Hematopoietic multipotent progenitor cell treated with erythropoietin and hydrocortisone succinate and interleukin-3 and kit ligand, for 6 days (in vitro differentiated cells): ENCODE data around the gene RARB.

ENCODE experiments used
- DNase-seq: peaks from one replicate; pipeline ENCODE4 v3.0.0-alpha.2; 2015

Gene RARB

DNA sequence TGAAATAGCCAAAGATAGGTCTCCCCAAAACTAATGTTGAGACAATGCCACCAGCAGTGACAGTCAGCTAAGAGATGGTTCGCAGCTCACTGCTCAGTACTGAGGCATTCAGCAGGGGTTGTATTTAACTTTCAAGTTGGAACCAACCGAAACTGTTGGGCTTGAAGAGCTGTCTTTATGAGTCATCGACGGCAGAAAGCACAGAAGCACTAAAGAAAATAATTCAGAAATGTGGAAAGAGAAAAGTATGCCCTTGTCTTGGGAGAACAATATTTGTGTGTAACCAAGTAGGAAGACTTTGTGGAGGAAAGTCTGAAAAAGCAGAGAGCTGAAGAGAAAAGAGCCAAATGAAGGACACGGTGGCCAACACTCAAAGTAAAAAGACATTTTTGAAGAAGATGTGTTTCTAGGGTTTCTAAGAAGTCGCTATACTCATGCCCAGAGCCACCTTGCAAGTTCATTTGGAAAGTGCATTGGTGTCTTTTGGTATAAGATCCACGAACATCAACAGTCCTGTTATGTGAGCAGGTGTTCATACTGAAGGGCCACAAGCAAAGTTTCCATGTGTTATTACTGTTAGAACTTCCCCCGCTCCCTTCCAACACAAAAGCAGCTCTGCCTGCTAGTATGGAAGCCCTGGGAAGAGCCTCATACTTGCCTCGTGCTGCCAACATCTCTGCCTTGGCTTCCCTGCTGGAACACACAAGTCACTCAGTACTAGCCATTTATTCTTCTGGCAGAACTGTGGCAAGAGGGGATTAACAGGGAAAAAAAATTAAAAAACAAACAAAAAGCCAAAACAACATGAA, 4.1 kb upstream of the RARB start:
- DNase-seq: no peak

DNA sequence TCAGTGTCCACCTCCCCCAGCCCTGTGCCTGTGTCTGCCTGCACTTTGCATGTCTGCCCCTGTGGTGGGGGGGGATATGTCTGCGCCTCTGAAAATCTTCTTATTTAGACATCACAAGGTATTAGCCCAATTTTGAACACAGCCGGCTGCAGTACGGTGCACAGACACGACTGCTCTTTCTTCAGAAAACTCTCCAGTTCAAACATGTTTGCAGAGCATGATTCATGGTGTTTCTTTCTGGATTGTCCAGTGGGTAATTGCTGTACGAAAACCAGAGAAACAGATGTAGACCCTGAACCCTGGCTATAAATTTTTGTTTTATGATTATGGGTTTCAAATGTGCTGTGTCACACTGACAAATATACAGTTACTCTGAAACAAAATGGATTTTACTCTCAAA, 3.4 kb upstream of the RARB start:
- no peak for DNase-seq

- DNase-seq: no peak
Measured at GRCh38 chr3:25426408-25426807, 1.7 kb upstream of the RARB start.

- no peak for DNase-seq
Measured at GRCh38 chr3:25427155-25427554, 908 bp upstream of the RARB start.

DNA sequence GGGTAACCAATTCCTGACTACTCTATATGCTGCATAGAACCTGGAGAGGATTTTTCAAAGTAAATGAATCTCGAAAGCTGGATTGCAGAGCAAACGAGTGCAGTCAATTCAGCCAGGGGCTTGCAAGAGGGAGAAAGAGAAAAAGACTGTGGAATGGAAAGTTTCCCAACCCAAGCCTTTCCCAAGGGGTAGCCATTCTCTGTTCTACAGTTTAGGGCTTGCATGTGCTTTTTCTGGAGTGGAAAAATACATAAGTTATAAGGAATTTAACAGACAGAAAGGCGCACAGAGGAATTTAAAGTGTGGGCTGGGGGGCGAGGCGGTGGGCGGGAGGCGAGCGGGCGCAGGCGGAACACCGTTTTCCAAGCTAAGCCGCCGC, 511 bp upstream of the RARB start:
- no peak for DNase-seq

DNA sequence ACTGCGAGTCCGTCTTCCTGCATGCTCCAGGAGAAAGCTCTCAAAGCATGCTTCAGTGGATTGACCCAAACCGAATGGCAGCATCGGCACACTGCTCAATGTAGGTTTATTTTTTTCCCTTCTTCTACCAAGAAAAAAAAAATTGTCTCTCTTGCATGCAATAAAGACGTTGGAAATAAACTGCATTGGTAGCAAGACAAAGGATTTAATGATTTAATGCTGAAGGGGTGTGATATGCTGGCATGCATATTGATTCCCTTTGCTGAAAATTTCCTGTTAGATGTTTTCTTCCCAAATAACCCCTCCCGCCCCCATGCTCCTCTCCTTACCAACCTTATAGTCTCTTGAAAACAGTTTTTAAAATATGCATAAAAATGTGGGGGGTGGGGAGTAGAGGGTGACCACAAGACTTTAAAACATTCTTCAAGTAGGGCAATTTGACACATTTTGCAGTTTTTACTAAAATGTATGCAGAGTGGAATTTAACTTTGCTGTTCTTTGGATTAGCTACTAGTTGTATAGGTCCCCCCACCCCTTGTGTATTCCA, 799 bp downstream of the RARB start:
- DNase-seq: no peak

- DNase-seq: no peak
Measured at GRCh38 chr3:25429361-25430286, 1.6 kb downstream of the RARB start.

- no peak for DNase-seq
Measured at GRCh38 chr3:25430287-25430934, 2.3 kb downstream of the RARB start.

DNA sequence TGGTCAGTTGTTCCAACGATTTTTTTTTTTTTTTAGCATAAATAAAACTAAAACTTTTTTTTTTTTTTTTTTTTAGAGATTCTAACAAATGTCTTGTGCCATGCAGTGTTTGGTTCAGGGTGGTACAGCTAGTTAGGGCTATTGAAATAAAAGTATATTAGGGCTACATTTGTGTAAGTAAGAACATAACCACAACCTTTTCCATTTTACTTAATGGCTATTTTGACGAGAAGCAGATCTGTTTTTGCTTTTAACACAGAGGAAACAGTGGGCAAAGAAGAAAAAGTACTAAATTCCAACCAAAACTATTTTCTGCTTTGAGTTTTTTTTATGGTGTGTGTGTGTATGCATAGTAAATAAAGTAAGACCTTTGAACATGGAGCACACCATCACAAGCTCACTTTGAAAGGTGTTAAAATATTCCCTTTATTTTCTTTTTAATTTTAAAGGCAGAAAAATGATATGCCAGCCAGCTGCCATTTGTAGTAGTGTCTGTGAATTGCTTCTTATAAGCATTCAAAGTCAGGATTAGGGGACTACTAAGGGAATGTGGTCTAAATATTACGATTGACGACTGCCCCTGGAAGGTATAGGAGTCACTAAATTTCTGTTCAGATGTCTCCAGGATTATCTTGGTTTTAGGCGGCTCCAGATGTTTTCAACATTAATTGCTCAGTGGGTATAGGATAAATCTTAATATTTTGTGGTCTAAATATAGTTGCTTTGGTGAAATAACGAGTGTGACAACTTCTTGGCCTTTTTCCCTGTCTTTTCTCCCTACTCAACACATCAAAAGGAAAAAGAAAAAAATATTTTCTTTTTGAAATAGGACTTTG, 3.1 kb downstream of the RARB start:
- no peak for DNase-seq

DNA sequence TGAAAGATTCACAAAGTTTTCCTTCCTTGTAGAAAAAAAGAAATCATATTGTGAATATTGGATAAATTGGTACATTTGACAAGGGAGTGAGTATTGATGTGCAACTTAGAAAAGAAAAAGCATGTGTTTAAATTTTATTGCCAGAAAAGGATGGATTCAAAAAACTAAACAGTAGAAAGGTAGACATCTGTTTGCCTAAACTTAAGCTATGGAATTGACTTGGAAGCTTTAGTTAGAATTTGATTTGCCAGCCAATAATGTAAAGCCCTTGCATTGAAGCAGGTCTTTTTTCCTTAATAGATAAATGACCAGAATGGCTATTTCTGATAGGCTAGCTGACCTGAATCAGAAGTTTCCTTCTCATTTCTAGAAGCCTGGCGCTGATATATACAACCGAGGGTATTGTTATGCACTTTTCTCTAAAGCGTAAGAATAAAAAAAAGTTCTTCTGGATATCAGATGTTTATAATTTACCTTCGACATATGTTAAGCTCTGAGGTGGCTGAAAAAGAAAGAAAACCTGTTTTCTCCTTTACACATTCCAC, 4.2 kb downstream of the RARB start:
- DNase-seq: no peak

DNA sequence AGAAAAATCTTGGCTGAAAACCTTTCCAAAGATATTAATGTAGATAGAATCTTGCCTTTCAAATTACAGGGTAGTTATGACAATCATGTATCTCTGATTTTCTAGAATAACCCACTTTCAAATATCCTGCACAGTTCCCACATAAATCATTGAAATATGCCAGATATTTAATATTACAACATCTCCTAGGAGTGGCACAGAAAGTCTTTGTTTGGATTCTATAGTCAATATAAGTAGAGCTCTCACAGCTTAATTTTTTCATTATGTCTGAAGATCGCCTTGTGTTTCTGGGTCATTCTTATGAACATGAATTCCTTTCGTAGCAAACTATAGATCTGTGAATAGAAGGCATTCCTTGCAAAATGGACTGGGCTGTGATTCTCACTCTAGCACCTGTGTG, 5.0 kb downstream of the RARB start:
- DNase-seq: no peak

DNA sequence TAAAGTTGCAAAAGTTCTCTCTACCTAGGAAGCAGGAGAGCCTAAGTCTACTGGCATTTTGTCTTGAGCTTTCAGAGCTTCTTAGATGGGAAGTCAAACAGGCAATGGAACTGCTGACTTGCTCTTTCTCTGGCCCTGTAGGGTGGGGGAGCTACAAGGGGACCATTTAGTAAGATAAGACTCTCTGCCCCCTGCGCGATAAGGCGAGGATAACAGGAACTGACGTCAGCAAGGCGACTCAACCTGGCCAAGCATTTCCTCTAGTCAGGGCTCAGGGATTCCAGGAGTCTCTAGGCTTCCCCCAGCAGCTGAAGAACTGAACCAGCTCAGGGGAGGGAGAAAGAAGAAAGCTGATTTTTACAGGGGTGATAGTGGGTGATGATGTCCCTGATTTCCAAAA, 5.8 kb downstream of the RARB start:
- DNase-seq: peak; percentile 19

DNA sequence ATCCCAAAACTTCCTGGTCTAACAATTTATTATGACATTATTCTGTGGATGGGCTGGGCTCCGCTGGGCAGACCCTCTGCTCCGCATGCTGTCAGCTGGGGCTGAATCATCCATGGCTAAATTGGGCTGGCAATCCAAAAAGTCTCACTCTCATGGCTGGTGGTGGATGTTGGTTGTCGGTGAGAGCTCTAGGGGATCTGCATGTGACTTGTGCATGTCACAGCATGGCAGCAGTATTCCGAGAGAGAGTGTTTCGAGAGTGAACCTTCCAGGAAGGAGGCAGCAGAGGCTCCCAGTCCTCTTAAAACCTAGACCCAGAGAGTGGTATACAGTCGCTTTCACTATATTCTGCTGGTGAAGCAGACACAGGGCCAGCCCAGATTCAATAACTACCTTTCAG, 9.9 kb downstream of the RARB start:
- no peak for DNase-seq

GRCh38 chr3:25438791-25439555, 10.9 kb downstream of the RARB start:
- no peak for DNase-seq

- DNase-seq: peak; percentile 55
Measured at GRCh38 chr3:25441234-25441856, 13.3 kb downstream of the RARB start.

DNA sequence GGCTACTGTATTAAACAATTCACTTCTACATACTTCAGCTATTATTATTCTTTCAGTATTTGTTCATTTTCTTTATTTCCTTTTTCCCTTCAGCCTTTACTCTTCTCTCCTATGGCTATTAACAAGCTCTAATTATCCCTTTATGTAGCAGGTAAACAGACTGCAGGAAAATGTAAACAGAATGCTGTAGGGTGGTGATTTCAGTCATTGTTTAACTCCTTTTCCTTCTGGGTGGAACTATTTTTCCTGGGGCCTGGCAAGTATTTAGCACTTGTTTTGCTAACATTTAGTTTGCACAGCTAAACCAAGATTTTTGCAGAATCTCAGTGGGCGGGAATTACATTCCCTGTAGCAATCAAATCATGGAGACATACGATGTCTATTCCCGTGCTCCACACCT, 14.4 kb downstream of the RARB start:
- no peak for DNase-seq

DNA sequence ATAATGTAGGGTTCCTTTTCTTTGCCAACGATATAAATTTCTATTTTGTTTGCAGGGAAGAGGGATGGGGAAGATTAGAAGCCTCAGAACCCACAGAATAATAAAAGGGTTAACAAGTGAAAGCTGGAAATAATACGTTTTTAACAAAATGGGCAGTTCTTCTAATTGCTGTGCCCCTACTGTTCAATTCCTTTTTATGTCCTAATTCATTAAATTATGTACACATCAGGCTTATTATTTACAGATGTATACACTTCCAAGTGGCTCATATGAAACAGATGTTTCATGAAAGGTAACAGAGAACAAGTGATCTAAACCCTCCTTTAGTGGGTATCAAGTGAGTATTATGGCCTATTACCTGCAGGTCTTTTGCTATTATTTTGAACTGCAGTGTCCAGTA, 16.2 kb downstream of the RARB start:
- DNase-seq: no peak

GRCh38 chr3:25445731-25446130, 17.7 kb downstream of the RARB start:
- DNase-seq: no peak

DNA sequence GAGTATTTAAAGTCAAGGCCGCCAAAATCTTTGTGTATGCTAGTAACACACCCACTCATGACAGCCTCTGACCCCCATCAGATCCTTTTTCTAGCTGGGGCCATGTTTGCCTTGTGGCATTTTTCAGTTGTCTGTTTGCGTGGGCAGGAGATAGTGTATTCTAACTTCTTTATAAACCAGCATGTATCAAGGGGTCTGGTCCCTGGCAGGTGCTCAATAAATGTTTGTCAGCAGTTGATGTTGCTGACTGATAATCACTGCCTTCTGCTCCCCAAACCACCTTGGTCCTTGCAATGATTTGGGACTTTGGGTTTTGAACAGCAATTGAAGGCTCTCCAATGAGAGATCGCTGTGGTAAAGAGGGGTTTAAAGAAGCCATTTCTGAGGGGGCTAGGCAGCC, 19.2 kb downstream of the RARB start:
- no peak for DNase-seq

- no peak for DNase-seq
Measured at GRCh38 chr3:25447925-25448324, 19.9 kb downstream of the RARB start.
